ENCODE measurements around the gene DLG2.

DLG2 gene

GRCh38 chr11:84663731-84664130, 963.4 kb downstream of the DLG2 start:
- no peak for DNase-seq (ENCODE audit: low read depth in 2 of 2)

GRCh38 chr11:84660257-84660977, 966.7 kb downstream of the DLG2 start:
- no peak for DNase-seq (ENCODE audit: low read depth in 2 of 2)

GRCh38 chr11:84655712-84656111, 971.4 kb downstream of the DLG2 start:
- DNase-seq (ENCODE audit: low read depth in 2 of 2) = no peak

- no peak for DNase-seq (ENCODE audit: low read depth in 2 of 2)
Measured at GRCh38 chr11:84648471-84648870, 978.7 kb downstream of the DLG2 start.

GRCh38 chr11:84645988-84646694, 981.0 kb downstream of the DLG2 start:
- DNase-seq (ENCODE audit: low read depth in 2 of 2) = no peak

GRCh38 chr11:84642500-84642899, 984.6 kb downstream of the DLG2 start:
- DNase-seq (ENCODE audit: low read depth in 2 of 2) = no peak

- no peak for DNase-seq (ENCODE audit: low read depth in 2 of 2)
Measured at GRCh38 chr11:84634309-84634708, 992.8 kb downstream of the DLG2 start.

- DNase-seq (ENCODE audit: low read depth in 2 of 2) = no peak
Measured at GRCh38 chr11:84628871-84629620, 998.1 kb downstream of the DLG2 start.

GRCh38 chr11:84626256-84626655, 1000.9 kb downstream of the DLG2 start:
- no peak for DNase-seq (ENCODE audit: low read depth in 2 of 2)

- no peak for DNase-seq (ENCODE audit: low read depth in 2 of 2)
Measured at GRCh38 chr11:84612645-84613044, 1014.5 kb downstream of the DLG2 start.

GRCh38 chr11:84608837-84609196, 1018.3 kb downstream of the DLG2 start:
- no peak for DNase-seq (ENCODE audit: low read depth in 2 of 2)

- no peak for DNase-seq (ENCODE audit: low read depth in 2 of 2)
Measured at GRCh38 chr11:84607975-84608836, 1018.9 kb downstream of the DLG2 start.

- no peak for DNase-seq (ENCODE audit: low read depth in 2 of 2)
Measured at GRCh38 chr11:84594602-84595001, 1032.5 kb downstream of the DLG2 start.

- no peak for DNase-seq (ENCODE audit: low read depth in 2 of 2)
Measured at GRCh38 chr11:84590106-84590505, 1037.0 kb downstream of the DLG2 start.

- no peak for DNase-seq (ENCODE audit: low read depth in 2 of 2)
Measured at GRCh38 chr11:84588131-84588829, 1038.9 kb downstream of the DLG2 start.

- DNase-seq (ENCODE audit: low read depth in 2 of 2) = no peak
Measured at GRCh38 chr11:84583106-84583505, 1044.0 kb downstream of the DLG2 start.

GRCh38 chr11:84581083-84581482, 1046.1 kb downstream of the DLG2 start:
- DNase-seq (ENCODE audit: low read depth in 2 of 2) = no peak

- DNase-seq (ENCODE audit: low read depth in 2 of 2) = no peak
Measured at GRCh38 chr11:84580428-84580827, 1046.7 kb downstream of the DLG2 start.

- no peak for DNase-seq (ENCODE audit: low read depth in 2 of 2)
Measured at GRCh38 chr11:84573868-84574267, 1053.3 kb downstream of the DLG2 start.

- DNase-seq (ENCODE audit: low read depth in 2 of 2) = no peak
Measured at GRCh38 chr11:84566671-84567070, 1060.5 kb downstream of the DLG2 start.

GRCh38 chr11:84564867-84565184, 1062.3 kb downstream of the DLG2 start:
- no peak for DNase-seq (ENCODE audit: low read depth in 2 of 2)
